Measurements from ENCODE around the gene FAM13A. TPM values are rescaled to one million over a fixed set of nuclear protein-coding genes. Genes with fewer than 3 reads are reported as not detected.

The FAM13A gene
- total RNA-seq, 3 donors from 2014 or later: 55.7 to 170 (median 118) TPM

DNA sequence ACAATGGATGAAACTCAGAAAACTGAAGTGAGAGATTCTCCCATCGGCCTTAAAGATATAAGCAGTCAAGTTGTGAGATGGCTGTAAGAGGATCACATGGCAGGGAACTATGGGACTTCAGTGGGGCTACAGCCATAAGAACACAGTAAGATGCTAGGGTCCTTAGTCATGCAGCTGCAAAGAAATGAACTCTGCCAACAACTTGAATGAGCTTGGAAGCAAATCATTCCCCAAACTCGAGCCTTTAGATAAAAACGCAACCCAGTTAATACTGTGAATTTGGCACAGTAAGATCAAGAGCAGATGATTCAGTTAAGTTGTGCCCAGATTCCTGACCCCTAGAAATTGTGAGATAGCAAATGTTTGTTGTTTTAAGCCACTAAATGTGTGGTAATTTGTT lies 117.3 kb downstream of the FAM13A start:
- no peak for DNase-seq (ENCODE audit: low spot score in 2 of 2)
- Histone ChIP-seq H3K4me1 (no peaks in the 10 kb centered on the region), H3K27me3 (no peaks in the 10 kb centered on the region), H3K4me3 (no peak overlapping the region), H3K27ac (no peak overlapping the region), H3K36me3 (no peaks in the 10 kb centered on the region), H3K9me3 (no peaks in the 10 kb centered on the region)
- intact Hi-C loops (cut with DNase I; ENCODE audit: low total_unique reads): no loop called here
- TF ChIP-seq POLR2A (IDR thresholded peaks at IDR 0.05): no peak
- TF ChIP-seq, protein P1, sequence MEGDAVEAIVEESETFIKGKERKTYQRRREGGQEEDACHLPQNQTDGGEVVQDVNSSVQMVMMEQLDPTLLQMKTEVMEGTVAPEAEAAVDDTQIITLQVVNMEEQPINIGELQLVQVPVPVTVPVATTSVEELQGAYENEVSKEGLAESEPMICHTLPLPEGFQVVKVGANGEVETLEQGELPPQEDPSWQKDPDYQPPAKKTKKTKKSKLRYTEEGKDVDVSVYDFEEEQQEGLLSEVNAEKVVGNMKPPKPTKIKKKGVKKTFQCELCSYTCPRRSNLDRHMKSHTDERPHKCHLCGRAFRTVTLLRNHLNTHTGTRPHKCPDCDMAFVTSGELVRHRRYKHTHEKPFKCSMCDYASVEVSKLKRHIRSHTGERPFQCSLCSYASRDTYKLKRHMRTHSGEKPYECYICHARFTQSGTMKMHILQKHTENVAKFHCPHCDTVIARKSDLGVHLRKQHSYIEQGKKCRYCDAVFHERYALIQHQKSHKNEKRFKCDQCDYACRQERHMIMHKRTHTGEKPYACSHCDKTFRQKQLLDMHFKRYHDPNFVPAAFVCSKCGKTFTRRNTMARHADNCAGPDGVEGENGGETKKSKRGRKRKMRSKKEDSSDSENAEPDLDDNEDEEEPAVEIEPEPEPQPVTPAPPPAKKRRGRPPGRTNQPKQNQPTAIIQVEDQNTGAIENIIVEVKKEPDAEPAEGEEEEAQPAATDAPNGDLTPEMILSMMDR (IDR thresholded peaks at IDR 0.05): no peak
- no peak for TF ChIP-seq POLR2AphosphoS5 (IDR thresholded peaks at IDR 0.05)

DNA sequence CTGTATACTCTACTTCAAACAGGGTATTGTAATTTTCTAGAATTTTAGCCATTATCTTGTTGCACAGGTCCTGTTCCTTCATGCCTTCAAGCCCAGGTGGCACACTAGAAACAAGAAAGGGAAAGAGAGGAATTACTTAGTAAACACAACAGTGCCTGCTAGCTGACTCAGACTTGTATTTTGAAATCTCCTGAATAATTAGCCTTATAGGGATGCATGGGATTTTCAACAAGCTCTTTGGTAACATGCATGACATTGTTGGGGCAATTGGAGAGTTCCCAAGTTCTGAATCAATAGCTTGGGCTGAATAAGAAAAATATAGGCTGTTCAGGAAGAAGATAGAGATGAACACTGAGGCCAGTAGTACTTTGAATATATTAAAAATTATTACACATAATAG lies 118.8 kb downstream of the FAM13A start:
- DNase-seq (ENCODE audit: low spot score in 2 of 2): no peak
- Histone ChIP-seq H3K4me3 (no peak overlapping the region), H3K9me3 (no peaks in the 10 kb centered on the region), H3K4me1 (no peaks in the 10 kb centered on the region), H3K27ac (no peak overlapping the region), H3K36me3 (no peaks in the 10 kb centered on the region), H3K27me3 (no peaks in the 10 kb centered on the region)
- no peak for TF ChIP-seq POLR2A (IDR thresholded peaks at IDR 0.05)
- TF ChIP-seq POLR2AphosphoS5 (IDR thresholded peaks at IDR 0.05): no peak
- TF ChIP-seq, protein P1 (IDR thresholded peaks at IDR 0.05): no peak
- intact Hi-C loops (cut with DNase I; ENCODE audit: low total_unique reads): no loop called here

DNA sequence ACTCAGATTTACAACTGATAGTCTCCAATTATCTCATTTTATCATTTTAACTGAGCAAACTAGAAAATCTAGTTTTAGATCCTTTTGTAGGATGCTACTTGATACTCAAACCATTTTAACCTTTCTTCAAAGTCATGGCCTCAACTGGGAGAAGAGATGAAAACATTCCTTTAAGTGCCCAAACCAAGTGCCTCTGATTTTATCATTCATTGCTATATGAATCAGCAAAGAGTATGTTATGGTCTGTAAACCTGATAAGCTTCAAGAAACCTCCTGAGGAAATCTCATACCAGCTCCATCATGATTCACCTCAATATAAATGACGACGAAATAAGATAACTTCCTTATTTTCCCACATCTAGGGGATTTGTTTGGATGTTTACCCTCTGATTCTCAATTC lies 119.9 kb downstream of the FAM13A start:
- H3K4me1 ChIP-seq: no peaks in the 10 kb centered on the region
- no peaks in the 10 kb centered on the region for H3K27me3 ChIP-seq
- intact Hi-C loops (cut with DNase I; ENCODE audit: low total_unique reads): no loop called here
- H3K27ac ChIP-seq: no peak overlapping the region
- no peak for DNase-seq (ENCODE audit: low spot score in 2 of 2)
- TF ChIP-seq POLR2AphosphoS5 (IDR thresholded peaks at IDR 0.05): no peak
- no peak overlapping the region for H3K4me3 ChIP-seq
- no peaks in the 10 kb centered on the region for H3K9me3 ChIP-seq
- H3K36me3 ChIP-seq: no peaks in the 10 kb centered on the region

DNA sequence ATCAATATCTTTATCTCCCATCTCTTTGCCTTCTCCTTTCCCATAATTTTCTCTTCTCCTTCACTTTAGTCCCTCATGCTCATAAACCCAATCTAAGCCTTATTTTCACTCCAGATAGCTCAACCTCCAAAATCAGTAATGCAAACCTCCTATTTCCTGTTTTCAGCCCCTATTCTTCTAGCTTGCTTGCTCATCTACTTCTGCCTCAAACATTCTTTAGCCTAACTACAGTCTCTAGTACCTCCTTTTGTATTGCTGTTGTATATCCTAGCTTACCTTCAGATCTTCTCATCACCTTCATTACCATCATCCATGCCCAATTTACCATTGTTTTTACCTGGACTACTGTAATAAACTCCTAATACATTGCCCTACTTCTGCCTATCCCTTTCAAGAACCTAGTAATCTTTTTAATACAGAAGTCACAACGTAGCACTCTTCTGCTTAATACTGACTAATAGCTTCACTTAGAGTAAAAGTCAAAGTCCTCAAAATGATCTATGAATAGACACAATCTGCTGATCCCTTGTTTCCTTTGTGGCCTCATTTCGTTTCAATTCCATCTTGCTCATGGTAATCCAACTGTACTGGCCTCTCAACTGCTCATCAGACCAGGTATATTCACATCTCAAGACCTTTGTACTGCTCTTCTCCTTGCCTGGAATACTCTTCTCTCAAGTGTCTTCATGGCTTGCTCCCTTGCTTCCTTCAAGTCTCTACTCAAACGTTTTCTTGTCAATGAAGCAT lies 123.4 kb downstream of the FAM13A start:
- no peaks in the 10 kb centered on the region for H3K36me3 ChIP-seq
- no peaks in the 10 kb centered on the region for H3K4me1 ChIP-seq
- no peak for DNase-seq (ENCODE audit: low spot score in 2 of 2)
- no peaks in the 10 kb centered on the region for H3K27me3 ChIP-seq
- H3K27ac ChIP-seq: no peak overlapping the region
- intact Hi-C loops (cut with DNase I; ENCODE audit: low total_unique reads): no loop called here
- no peaks in the 10 kb centered on the region for H3K9me3 ChIP-seq
- TF ChIP-seq, protein P1 (IDR thresholded peaks at IDR 0.05): no peak
- no peak for TF ChIP-seq POLR2A (IDR thresholded peaks at IDR 0.05)
- TF ChIP-seq POLR2AphosphoS5 (IDR thresholded peaks at IDR 0.05): no peak
- H3K4me3 ChIP-seq: no peak overlapping the region

DNA sequence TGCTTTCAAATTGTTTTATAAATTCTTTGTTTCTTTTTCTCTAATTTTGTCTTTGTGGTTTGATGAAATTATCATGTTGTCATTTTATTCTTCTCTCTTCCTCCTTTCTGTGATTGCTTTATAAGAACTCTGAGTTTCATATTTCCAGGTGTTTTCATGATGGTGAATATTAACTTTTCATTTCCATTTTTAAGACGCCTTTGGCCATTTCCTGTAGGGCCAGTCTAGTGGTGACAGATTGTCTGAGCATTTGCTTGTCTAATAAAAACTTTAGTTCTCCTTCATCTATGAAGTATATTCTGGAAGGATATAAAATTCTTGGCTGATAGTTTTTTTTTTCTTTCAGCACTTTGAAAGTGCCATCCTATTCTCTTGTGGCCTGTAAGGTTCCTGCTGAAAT lies 128.1 kb downstream of the FAM13A start:
- H3K4me3 ChIP-seq: no peak overlapping the region
- H3K36me3 ChIP-seq: no peaks in the 10 kb centered on the region
- H3K9me3 ChIP-seq: no peaks in the 10 kb centered on the region
- H3K27ac ChIP-seq: no peak overlapping the region
- DNase-seq (ENCODE audit: low spot score in 2 of 2): no peak
- no peak for TF ChIP-seq POLR2AphosphoS5 (IDR thresholded peaks at IDR 0.05)
- TF ChIP-seq, protein P1 (IDR thresholded peaks at IDR 0.05): no peak
- H3K27me3 ChIP-seq: no peaks in the 10 kb centered on the region
- no peaks in the 10 kb centered on the region for H3K4me1 ChIP-seq
- intact Hi-C loops (cut with DNase I; ENCODE audit: low total_unique reads): no loop called here

Data from breast epithelium (tissue), 4 donors.